Ascending aorta (tissue), 2 donors: ENCODE data around the gene VMO1. TPM values are rescaled to one million over a fixed set of nuclear protein-coding genes. Genes with fewer than 3 reads are reported as not detected.
A peak's percentile ranks its signal among the peaks of the same experiment; 100 is the strongest.

ENCODE experiments used
- DNase-seq, 2 donors: peaks; one replicate each; pipeline ENCODE4 v3.0.0-alpha.2; 2019; ENCODE audit warnings: low spot score in 2 of 2
- H3K27ac ChIP-seq, 2 donors: fragments of 200-600 bp; sonication (generic); one replicate each; pipeline ENCODE4 v1.5.1; 2016 to 2017; ENCODE audit warnings: mild to moderate bottlenecking in 1 of 2
- H3K27me3 ChIP-seq: fragments of 200-600 bp; sonication (generic); one replicate; pipeline ENCODE4 v1.5.1; 2017
- H3K36me3 ChIP-seq, 2 donors: fragments of 200-600 bp; sonication (generic); one replicate each; pipeline ENCODE4 v1.5.1; 2016
- H3K4me1 ChIP-seq, 2 donors: fragments of 200-600 bp; sonication (generic); one replicate each; pipeline ENCODE4 v1.5.1; 2016 to 2017; ENCODE audit warnings: mild to moderate bottlenecking in 1 of 2
- H3K4me3 ChIP-seq, 2 donors: fragments of 200-600 bp; sonication (generic); one replicate each; pipeline ENCODE4 v1.5.1; 2016 to 2017; ENCODE audit warnings: mild to moderate bottlenecking in 1 of 2
- H3K9me3 ChIP-seq, 2 donors: fragments of 200-600 bp; sonication (generic); one replicate each; pipeline ENCODE4 v1.5.1; 2016
- CTCF ChIP-seq, 3 experiments: fragments of 200-600 bp in 2 of 3; fragments of 450-650 bp in 1 of 3; sonication (generic) in 2 of 3; IDR thresholded peaks; one replicate each; pipeline ENCODE4 v1.5.1; 2016 to 2019; ENCODE audit warnings: antibody characterized with exemption in 3 of 3, mild to moderate bottlenecking in 1 of 3, moderate library complexity in 1 of 3
- intact Hi-C: fragments of 100-400 bp; cut with DNase I; formaldehyde crosslinking; loops from one replicate; pipeline ENCODE4 v1.15.1; 2023
- total RNA-seq: library from RNA; depleted of rRNA; stranded (reverse); fragments of >200 nt; gene quantifications from one replicate; pipeline ENCODE4 v1.1.0, GENCODE V29; 2016

VMO1 gene
- total RNA-seq, 1 donor from 2014 or later, result not detected

- H3K9me3 ChIP-seq, result no peaks in the 10 kb centered on the region
- peak within 1 kb of the TSS; percentile 79 to 85 for H3K4me3 ChIP-seq
- H3K27ac ChIP-seq, result peak within 1 kb of the TSS; percentile 94 to 96
- intact Hi-C loops, result loop anchor here (5.0 kb wide), 1 partner anchor 57 kb away; the partner anchor contains the start of gene MED11
- H3K27me3 ChIP-seq, result no peaks in the 10 kb centered on the region
- peaks cover 9 to 31% of the 10 kb centered on the region in 2 donors for H3K4me1 ChIP-seq
- no peaks in the 10 kb centered on the region for H3K36me3 ChIP-seq
- TF ChIP-seq CTCF (IDR thresholded peaks at IDR 0.05), result no peak
- DNase-seq, result no peak
Measured at GRCh38 chr17:4788807-4789700, 2.9 kb upstream of the VMO1 start, which contains the start of gene GLTPD2. GLTPD2 (plus strand) TSS chr17:4788964; CDS start chr17:4789012, 48 bp downstream.

GRCh38 chr17:4788159-4788806, 2.1 kb upstream of the VMO1 start:
- TF ChIP-seq CTCF (IDR thresholded peaks at IDR 0.05), result no peak
- Histone ChIP-seq H3K9me3 (no peaks in the 10 kb centered on the region), H3K27me3 (no peaks in the 10 kb centered on the region), H3K4me3 (peak overlapping the region in 1 of 2 donors; percentile 85), H3K36me3 (no peaks in the 10 kb centered on the region), H3K4me1 (peaks cover 9 to 31% of the 10 kb centered on the region in 2 donors), H3K27ac (no peak overlapping the region)
- intact Hi-C loops, result loop anchor here (5.0 kb wide), 1 partner anchor 56 kb away; the partner anchor contains the start of gene MED11
- no peak for DNase-seq

GRCh38 chr17:4786516-4786915, 352 bp upstream of the VMO1 start:
- H3K27ac ChIP-seq, result no peak overlapping the region
- H3K27me3 ChIP-seq, result no peaks in the 10 kb centered on the region
- intact Hi-C loops, result loop anchor here (5.0 kb wide), 1 partner anchor 54 kb away; the partner anchor contains the start of gene MED11
- H3K36me3 ChIP-seq, result no peaks in the 10 kb centered on the region
- no peaks in the 10 kb centered on the region for H3K9me3 ChIP-seq
- H3K4me1 ChIP-seq, result peaks cover 9 to 31% of the 10 kb centered on the region in 2 donors
- no peak for TF ChIP-seq CTCF (IDR thresholded peaks at IDR 0.05)
- H3K4me3 ChIP-seq, result peak overlapping the region; percentile 38 to 53
- DNase-seq, result no peak

- DNase-seq, result no peak
- no peak overlapping the region for H3K27ac ChIP-seq
- peaks cover 9 to 28% of the 10 kb centered on the region in 2 donors for H3K4me1 ChIP-seq
- intact Hi-C loops, result loop anchor here (5.0 kb wide), 1 partner anchor 53 kb away; the partner anchor contains the start of gene MED11
- TF ChIP-seq CTCF (IDR thresholded peaks at IDR 0.05), result no peak
- peak overlapping the region; percentile 38 to 53 for H3K4me3 ChIP-seq
- H3K36me3 ChIP-seq, result no peaks in the 10 kb centered on the region
- H3K9me3 ChIP-seq, result no peaks in the 10 kb centered on the region
- H3K27me3 ChIP-seq, result no peaks in the 10 kb centered on the region
Measured at GRCh38 chr17:4785311-4786105, 656 bp downstream of the VMO1 start.

GRCh38 chr17:4782652-4783051, 3.5 kb downstream of the VMO1 start:
- no peak for DNase-seq
- Histone ChIP-seq H3K9me3 (no peaks in the 10 kb centered on the region), H3K36me3 (no peaks in the 10 kb centered on the region), H3K27ac (no peak overlapping the region), H3K4me1 (peaks cover 0 to 20% of the 10 kb centered on the region in 2 donors), H3K4me3 (no peak overlapping the region), H3K27me3 (no peaks in the 10 kb centered on the region)
- TF ChIP-seq CTCF (IDR thresholded peaks at IDR 0.05), result no peak
- intact Hi-C loops, result no loop called here
